NCI-H2107 (cell line): ENCODE measurements around the gene OSBPL1A.

Experiments used
- DNase-seq: peaks from one replicate; lab custom pipeline; 2025; lab: John Stamatoyannopoulos, UW

The OSBPL1A gene

DNA sequence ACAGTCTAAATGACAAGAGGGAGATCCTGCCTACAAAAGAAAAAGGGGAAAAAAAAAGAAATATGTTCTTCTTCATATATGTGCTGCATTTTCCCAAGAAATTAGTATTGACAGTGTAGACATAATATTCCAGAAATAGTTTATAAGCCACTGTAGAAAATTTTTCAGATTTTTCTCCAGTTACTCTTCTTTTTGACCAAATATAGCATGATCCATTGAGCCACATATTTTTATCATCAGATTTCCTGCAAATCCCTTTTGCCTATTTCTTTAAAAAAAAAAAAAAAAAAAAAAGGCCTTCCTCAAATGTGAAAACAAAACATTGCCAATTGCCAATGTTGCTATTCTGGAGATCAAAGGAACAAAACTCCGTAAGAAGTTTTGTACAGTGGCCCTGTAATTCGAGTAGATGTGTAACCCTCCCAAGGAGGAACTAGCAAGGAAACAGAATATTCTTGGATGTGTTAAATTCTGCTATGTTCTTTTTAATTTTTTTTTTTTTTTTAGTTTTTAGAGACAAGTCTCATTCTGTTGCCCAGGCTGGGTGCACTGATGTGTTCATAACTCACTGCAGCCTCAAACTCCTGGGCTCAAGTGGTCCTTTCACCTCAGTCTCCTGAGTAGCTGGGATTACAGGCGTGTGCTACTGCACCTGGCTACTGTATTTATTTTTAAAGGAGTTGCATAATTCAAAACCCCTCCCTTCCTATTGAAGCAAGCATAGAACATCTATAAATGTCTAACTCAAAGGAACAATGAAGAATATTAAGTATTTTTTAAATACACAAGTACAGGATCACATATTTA is 271.3 kb downstream of the OSBPL1A start:
- no peak for DNase-seq

GRCh38 chr18:24121625-24122024 is 276.0 kb downstream of the OSBPL1A start:
- no peak for DNase-seq

DNA sequence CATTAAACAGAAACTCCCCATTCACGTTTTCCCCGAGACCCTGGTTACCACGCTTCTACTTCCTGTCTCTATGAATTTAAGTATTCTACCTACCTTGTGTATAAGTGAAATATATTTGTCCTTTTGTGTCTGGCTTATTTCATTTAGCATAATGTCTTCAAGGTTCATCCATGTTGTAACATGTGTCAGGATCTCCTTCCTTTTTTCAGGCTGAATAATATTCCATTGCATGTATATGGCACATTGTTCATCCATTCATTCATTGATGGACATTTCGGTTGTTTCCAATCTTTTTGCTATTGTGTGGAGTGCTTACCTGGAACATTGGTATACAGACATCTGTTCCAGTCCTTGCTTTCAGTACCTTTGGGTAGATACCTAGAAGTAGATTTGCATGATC is 276.9 kb downstream of the OSBPL1A start:
- no peak for DNase-seq

DNA sequence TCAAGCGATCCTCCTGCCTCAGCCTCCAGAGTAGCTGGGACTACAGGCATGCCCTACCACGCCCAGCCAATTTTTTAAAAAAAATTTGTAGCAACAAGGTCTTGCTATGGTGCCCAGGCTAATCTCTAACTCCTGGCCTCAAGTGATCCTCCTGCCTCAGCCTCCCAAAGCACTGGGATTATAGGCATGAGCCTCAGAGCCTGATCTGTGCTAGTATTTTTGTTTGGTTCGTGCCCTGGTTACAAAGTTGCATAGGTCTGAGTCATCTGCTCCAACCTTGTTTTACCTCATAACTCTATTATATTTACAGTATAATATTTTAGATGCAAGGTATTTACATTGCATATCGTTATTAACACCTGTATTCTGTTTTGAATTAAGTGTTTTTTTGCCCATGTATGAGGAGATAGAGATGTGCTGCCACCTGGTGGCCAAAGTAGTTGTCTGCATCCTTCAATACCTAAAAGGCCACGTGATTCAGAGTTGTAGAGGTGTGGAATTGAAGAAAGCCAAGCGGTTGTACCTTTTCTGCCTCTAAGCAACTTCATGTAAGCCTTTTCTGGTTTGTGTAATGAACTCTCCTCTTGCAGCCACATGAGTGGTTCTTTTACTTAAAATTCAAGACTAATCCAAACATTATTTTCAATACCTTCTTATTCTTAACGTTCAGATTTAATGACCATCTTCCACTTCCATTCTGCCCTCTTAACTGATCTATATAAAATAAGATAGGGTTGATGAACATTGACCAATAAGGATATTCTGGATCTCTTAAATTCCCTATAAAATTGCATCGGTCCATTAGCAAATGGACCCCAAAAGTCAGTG is 278.7 kb downstream of the OSBPL1A start:
- peak; percentile 18 for DNase-seq

- DNase-seq, result no peak
Observed at GRCh38 chr18:24115628-24116027, 282.0 kb downstream of the OSBPL1A start.

GRCh38 chr18:24114924-24115549 is 282.6 kb downstream of the OSBPL1A start:
- no peak for DNase-seq

- DNase-seq, result no peak
Observed at GRCh38 chr18:24112874-24113615, 284.6 kb downstream of the OSBPL1A start.

GRCh38 chr18:24112464-24112863 is 285.2 kb downstream of the OSBPL1A start:
- DNase-seq, result no peak
